NCI-H748 (cell line): Measurements from ENCODE around the gene TTLL5.

Experiments used
- DNase-seq: peaks from one replicate; lab custom pipeline; 2025; ENCODE audit not compliant: unreplicated experiment; lab: John Stamatoyannopoulos, UW

TTLL5 gene

DNA sequence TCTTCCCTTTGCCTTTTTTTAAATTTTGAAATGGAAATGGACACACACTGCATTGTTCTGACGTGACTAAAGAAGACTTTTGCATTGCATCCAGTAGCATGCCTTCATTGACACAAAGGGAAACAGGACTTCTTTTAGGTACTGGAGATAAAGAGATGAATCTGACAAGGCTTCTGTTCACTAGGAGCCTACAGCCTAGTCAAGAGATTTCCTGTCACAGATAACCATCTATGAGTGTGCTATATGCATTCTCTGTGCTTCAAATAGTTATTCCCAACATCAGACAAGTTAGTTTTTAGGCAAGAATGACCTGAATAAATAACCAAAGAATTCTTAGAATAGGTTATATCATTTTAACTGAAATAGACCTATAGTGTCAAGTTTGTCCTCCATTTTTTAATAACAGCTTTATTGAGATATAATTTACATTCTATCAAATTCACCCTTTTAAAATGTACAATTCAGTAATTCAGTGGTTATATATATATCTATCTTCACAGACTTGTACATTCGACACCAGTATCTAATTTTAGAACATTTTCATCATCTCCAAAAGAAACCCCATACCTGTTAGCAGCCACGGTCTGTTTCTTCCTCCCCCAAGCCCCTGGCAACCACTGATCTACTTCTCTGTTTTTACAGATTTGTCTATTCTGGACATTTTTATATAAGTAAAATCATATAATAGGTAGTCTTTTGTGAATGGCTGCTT lies 122.7 kb downstream of the TTLL5 start:
- DNase-seq = no peak

DNA sequence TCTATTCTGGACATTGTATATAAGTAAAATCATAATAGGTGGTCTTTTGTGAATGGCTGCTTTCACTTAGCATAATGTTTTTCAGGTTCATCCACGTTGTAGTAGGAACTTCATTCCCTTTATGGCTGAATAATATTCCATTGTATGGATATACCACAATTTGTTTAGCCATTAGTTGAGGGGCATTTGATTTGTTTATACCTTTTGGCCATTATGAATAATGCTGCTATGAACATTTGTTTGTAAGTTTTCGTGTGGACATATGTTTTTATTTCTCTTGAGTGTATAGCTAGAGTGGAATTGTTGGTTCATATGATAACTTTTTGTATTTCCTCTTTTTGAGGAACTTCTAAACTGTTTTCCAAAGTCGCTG lies 123.3 kb downstream of the TTLL5 start:
- no peak for DNase-seq

DNA sequence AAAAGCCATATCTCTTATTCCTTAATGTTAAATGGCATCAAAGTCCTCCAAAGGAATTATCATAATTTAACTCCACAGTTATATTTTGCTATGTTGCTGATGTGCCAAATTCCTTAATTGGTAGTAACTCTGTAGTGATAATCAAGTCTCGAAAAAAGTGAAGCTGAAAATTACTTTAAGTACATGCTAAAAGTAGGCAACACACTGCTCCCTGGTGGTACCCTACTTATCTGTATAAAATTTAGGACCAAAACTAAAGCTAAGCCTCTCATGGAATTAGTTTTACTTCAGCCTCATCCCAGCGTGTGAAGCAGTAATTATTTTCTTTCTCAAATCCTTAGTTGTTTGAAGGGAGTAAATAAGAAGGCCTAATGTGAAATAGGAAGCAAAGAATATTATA lies 132.8 kb downstream of the TTLL5 start:
- DNase-seq = no peak

DNA sequence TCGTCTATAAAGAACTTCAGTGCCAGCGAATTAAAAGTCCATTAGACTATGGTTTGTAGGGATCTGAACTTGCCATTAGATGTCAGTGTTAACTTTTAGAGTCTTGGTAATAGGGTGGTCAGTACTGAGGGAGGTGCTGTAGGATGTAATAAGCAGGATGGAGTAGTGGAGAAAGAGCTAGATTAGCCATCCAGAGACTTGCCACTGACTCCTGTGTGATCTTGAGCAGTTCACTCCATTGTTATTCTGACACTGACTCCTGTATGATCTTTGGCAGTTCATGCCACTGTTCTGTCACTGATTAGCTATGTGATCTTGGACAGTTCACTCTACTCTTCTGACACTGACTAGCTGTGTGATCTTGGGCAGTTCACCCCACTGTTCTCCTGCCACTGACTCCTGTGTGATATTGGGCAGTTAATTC lies 133.6 kb downstream of the TTLL5 start:
- DNase-seq = peak; percentile 16

DNA sequence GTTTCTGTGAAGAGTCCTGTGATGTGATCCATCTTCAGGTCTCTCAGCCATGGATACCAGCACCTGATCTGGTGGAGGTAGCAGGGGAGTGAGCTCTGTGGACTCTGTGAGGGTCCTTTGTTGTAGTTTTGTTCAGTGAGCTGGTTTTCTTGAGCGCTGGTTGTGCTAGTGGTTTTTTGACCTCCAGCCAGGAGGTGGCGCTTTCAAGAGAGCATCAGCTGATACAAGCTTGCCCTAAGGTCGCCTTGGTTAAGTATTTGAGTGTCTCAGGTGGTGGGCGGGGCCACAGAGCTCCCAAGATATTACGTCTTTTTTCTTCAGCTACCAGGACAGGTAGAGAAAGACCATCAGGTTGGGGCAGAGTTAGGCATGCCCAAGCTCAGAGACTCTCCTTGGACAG lies 139.7 kb downstream of the TTLL5 start:
- no peak for DNase-seq

DNA sequence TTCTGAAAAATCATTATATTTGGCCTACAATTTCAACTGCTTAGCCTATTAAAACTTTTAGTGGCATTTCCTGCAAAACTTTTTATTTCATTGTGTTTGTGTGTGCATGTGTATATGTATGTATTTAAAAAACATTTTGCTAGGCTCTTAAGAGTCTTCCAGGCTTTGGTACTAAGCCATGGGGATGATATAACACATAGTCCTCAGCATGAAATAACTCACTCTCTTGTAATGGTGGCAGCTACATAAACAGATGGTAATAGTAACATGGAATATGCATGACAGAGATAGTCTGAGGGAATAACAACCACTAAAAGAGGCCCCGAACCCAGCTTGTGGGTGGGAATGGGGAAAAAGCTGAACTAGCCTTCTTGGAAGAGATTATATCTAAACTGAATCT lies 141.4 kb downstream of the TTLL5 start:
- DNase-seq = no peak

DNA sequence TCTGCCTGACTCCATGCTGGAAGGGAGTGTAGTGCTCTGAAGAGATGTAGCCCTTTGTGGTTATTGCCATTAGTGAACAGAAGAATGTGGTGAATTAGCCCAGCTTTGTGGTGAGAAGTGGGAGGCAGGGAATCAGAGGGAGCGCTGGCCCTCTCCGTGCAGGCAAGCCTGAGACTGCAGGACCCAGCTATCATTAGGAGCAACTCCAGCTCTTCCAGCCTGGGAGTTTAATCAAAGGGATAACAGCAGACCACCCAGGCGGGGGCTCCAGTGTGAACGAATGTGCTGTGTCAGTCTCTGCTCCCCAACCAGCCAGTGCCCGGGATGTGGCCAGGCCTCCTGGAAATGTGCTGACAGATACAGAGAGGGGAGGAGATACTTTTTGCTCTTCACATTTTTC lies 142.7 kb downstream of the TTLL5 start:
- DNase-seq = no peak

DNA sequence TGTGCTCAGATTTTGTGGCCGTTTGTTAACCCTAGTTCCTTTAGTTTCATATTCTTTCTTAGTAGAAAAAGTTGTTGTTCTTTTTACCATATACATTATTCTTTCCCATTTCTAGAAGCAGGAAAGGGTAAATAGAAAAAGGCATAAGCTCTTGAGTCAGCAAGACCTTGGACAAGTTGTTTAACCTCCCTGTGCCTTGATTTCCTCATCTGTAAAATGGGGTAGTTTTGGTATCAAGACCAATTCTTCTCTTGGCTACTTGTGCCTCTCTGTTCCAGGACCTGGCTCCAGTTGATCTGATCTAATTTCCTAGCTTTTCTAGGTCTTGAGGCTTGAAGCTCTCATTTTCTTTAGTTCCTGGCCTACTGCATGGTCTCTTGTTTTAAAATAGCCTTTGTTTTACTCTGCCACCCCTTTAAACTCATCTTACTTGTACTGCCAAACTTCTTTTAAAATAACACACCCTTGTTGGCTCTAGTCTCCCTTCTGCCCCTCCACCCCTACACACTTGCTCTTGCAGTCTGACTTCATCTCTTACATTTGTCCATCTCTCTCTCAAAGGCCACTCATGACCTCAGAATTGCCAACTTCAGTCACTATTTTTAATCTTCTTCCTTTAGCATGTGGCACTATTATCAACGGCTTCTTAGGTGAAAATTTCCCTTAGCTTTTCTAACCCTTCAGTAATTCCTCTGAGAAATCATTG lies 143.7 kb downstream of the TTLL5 start:
- DNase-seq = no peak

DNA sequence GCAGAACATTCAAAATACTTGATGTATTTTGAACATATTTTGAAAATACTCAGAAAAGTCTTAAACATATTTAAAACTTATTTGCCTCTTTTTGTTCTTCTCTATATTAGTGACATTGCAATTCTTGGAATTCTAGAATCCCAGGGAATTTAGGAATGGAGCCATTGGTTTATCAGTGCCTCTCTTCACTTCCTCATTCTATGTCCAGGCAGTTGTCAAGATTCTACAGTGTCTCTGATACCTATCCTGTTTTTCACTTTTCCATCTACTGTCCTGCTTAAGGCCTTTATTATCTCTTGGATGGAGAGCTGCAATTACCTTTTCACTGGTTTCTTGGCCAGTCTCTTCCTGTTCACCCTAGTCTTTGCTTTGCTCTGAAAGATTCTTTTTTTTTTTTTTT lies 144.6 kb downstream of the TTLL5 start:
- no peak for DNase-seq

DNA sequence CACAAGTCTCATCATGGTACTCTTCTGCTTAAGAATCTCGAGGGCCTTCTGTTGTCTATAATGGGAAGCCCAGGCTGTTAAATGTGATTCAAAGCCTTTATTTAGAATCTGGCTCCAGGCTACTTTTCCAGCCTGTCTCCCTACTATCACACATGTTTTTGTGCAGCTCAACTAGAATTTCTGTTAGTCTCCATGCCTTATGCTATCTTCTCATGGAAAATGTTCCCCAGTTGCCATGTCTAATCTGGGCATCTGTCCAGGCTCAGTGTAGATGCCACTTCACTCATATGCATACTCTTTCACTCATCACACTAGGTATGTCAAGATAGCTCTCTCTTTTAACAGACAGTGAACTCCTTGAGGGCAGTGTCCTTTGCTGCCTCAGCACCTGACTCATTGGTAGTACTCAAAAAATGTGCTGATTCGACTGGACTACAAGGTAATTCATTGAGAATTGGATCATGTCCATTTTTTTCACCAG lies 145.3 kb downstream of the TTLL5 start:
- no peak for DNase-seq

DNA sequence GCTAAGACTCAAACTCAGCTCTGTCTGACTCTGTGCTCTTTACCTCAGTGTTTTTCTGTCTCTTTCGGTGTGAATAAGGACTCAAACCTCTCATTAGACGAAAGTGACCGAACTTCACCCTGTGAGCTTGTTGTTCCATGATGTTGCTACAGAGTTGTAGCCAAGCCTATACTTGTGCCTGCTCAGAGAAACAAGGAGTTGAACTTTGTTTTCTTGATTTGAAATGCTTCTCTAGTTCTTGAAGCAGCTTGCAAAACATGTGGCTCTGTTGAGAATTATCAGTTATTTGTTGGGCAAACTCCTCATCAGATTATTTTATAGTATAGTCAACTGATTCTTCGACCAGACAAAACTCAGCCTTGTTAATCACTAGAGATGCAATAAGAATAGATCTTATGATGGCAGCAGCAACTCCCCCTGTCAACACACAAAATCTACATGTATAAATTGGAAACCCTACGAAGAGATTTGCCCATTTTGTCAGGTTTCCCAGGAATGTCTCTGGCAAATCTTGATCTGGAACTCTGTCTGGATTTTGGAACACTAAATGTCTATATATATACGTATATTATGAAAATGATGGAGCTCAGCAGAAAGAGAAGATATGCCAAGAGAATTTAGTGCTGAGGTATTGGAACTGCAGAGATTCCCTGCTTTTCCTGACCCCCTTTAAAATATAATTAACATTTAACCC lies 146.8 kb downstream of the TTLL5 start:
- no peak for DNase-seq

DNA sequence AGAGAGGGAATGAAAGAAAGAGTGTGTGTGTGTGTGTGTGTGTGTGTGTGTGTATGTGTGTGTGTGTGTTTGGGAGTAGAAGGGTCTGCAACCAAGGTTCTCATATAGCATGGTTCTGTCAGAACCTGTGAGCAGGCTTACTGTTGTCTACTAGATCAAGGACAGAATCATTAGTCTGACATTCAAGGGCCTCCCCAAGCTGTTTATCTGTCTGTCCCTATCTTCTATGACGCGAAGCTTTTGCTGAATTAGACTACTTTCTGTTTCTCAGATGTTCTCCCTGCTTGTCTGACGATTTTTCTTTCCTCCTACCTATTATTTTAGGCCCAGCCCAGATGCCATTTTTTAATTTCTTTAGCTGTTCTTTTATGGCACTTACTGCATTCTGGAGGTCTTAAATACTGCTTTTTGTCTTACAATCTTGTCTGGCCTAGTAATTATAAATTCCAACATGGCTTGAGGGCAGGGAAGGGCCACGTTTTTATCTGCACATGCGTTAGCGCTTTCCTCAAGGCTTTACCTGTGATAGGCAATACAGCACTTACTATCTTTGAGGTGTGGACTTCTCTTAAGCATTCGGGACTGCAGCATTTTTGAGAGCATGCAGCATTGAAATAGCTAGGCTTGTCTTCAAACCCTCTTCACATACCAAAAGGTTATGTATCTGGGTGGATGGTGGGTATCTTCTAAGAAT lies 150.2 kb downstream of the TTLL5 start:
- DNase-seq = peak; percentile 38

DNA sequence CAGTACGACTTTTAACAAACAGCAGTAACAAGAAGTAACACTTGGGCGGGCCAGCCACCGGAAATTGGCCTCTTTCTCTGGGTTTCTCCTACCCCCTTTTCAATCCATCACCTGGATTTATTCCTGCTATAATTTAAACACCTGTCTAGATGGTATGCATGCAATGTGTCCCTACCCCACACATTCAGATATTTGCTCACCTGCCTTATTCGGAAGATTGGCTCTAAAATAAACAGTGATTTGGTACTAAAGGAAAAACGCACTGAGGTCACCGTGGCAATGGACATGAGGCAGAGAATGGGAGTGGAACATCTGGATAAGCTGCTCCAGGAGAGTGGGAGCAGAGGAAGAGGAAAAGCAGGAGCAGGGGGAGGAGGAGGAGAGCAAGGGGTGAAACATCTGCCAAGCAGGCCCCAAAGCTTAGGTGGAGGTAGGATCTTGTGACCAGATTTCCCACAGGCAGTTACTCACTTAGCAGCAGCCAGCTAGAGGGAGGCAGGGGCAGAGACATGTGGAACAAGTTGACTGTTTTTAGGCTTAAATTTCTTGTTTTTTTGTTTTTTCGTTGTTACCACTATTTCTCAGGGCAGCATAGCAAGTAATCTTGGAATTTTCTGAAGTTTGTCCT lies 150.9 kb downstream of the TTLL5 start:
- peak; percentile 97 for DNase-seq

DNA sequence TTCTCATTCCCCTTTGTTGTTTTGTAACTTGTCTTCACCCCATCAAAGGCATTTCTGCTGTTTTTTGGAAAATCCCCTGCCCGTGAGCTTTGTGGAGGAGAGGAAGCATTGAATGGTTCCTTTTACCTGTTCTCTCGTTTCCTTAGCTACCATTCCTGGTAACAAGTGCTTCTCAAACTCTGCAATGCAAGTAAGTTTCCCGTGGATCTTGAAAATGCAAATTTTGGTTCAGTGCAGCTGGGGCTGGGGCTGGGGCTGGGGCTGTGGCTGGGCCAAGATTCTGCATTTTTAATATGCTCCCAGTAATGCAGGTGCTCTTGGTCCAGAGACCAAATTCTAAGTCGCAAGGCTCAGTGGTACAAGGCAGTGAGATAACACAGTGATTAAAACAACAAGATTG lies 151.6 kb downstream of the TTLL5 start:
- peak; percentile 10 for DNase-seq

DNA sequence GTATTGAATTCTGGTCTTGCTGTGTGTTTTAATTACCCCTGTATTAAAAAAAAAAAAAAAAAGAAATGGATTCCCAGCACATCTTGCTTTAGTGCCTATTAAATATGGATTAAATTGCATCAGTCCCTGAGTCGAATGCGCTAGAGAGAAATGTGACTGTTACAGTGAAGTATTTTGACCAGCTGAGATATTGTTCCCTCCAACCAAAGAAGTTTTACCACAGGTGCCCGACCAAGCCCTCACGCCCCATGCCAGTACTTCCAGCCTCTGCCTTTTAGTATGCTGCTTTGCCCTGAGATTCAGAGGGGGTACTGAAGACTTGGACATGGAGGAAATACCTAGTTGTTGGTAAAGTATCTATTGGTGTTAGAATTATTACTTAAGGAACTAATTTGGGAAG lies 159.7 kb downstream of the TTLL5 start:
- no peak for DNase-seq

DNA sequence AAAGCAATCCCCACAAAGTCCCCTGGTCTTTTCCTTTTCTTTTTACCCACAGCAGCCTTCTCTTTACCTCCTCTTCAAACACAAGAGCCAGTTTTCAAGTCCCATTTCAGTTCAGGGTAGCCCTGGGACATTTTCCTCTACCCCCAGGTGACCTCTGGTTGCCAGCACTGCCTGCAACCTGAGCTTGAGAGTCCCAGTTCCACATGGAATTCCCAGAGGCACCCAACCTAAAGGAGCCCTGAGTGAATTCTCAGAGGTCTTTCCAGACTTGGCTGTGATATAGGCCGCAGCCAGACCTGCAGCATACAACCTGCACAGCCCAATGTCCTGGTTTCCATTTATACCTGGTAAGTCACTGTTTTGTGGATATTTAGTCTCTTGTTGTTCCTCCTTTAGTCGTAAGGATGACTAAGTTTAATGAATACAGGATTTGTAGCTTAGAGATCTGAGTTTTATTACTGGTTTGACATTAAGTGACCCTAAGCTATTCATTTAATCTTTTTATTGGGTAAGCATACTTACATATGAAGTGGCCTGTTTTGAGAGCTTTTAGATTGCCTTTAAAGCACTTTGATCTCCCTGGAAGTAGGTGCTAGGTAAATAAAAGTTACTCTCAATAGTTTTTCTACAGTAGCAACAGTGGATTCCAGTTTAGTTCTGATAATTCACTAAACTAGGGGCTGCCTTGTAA lies 160.9 kb downstream of the TTLL5 start:
- no peak for DNase-seq

DNA sequence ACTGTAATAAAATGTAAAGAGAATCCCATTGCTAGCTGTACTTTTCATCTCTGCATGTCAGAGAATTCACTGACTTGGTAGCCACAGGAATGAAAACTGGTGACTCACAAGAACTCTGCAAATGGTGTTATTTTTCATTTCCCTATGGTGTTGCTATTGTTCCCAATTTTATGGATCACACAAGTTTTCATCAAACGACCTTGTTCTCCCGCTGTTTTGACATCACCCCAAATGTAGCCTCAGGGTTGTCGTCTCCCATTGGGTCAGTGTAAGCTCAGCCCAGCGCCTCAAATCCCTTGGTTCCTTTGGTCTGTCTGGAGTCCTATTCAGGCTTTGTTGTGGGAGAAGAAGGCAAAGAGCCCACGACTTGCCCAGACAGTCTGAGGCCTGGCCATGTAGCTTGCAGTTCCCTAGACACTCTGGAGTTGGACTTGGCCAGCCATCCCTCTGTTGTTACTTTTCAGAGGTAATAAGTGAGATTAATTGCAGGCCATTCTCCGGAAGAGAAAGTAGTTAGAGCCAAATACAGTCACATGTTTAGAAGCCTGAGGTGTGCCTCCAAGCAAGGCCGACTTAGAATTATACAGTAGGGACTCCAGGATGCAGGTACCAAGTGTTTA lies 161.6 kb downstream of the TTLL5 start:
- no peak for DNase-seq

DNA sequence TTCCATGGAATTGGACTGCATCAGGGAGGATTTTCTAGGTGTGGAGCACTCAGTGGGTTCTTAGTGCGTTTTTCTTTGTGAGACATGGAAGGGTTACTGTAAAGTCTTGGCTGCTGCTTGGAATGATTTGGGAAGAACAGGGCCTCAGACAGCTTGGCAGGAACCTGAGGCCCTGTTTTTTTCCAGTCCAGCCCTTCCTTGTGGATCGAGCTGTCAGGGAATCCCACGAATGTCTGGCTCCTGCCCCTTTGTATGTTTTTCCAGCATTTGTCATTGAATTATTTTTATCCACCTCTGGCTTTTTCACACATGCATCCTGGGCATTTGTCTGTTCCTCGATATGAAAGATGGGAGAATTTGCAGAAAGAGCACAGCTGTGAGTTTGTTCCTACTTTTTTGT lies 162.3 kb downstream of the TTLL5 start:
- no peak for DNase-seq

DNA sequence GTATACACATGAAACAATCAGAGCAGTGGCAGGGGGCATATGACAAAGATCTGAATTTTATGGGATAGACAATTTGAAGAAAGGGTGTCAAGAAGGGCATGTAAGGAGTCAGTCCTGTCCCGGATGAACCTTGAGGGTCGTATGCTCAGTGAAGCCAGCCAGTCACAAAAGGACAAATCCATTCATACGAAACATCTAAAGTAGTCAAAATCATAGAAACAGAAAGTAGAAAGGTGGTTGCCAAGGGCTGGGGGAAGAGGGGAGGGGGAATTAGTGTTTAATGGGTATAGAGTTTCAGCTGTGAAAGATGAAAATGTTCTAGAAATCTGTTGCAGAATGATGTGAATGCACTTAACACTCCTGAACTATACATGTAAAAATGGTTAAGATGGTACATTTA lies 163.3 kb downstream of the TTLL5 start:
- no peak for DNase-seq

DNA sequence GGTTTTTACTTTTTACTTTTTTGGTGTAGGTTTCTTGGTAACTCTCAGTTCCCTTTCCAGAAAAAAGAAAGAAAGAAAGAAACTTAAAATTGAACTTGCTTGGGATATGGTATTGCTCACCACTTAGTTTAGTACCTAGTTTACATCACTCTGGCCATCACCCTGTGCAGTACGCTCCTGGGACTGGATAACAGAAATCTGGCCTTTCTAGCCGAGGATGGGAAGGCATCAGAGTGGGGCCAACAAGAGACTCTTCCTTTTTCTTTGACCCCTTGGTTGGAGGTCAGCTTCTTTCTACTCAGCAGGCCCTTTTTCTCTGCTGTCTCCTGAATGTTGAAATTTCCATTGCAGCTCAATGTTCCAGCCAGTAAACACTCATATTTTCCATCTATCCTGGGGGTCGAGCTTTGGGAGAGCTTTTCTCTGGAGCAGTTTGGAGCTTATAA lies 164.1 kb downstream of the TTLL5 start:
- DNase-seq = no peak
